T-helper 2 cell treated with Interferon-gamma antibody and Interleukin-4, amounts not matched to agents 5 μg/mL and 100 μg/mL, for 36 hours (primary cell): ENCODE data around the gene CSRNP3.

Experiments used
- DNase-seq: peaks from one replicate; pipeline ENCODE4 v3.0.0; 2021; ENCODE audit warnings: low spot score
- H3K27ac Mint-ChIP-seq: one replicate; pipeline ENCODE4 v1.8.0; 2021; ENCODE audit warnings: mild to moderate bottlenecking, mixed read lengths
- H3K27me3 Mint-ChIP-seq: one replicate; pipeline ENCODE4 v1.8.0; 2021; ENCODE audit warnings: low read depth, mixed read lengths
- H3K36me3 Mint-ChIP-seq: one replicate; pipeline ENCODE4 v1.8.0; 2021; ENCODE audit warnings: low read depth, mixed read lengths
- H3K4me1 Mint-ChIP-seq: one replicate; pipeline ENCODE4 v1.8.0; 2021; ENCODE audit warnings: low read depth, mixed read lengths
- H3K4me3 Mint-ChIP-seq: one replicate; pipeline ENCODE4 v1.8.0; 2022; ENCODE audit warnings: mild to moderate bottlenecking, moderate library complexity, mixed read lengths
- H3K9me3 Mint-ChIP-seq: one replicate; pipeline ENCODE4 v1.8.0; 2021; ENCODE audit warnings: mixed read lengths

CSRNP3 gene

DNA sequence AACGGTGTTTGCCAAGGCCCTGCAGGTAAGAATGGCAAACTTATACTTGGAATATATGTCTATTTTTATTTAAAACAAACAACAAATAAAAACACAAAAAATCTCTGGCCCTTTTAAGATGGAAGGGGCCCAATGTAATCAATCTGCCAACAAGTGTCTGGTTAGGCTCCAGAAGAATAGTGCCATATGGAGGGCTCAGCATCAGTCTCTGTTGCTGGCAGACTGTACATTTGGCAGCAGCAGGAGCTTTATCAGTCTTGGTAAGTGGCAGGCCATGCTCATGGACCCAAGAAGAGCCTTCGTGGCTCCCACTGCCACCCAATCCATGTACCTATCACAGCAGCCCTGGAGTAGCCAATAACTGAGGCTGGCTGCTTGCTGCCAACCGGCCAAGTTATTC is 223.4 kb downstream of the CSRNP3 start:
- Mint-ChIP-seq H3K27me3 (peaks cover 13% of the 10 kb centered on the region), H3K36me3 (no peaks in the 10 kb centered on the region), H3K9me3 (no peaks in the 10 kb centered on the region), H3K4me1 (no peaks in the 10 kb centered on the region), H3K4me3 (no peak overlapping the region), H3K27ac (no peak overlapping the region)
- no peak for DNase-seq

DNA sequence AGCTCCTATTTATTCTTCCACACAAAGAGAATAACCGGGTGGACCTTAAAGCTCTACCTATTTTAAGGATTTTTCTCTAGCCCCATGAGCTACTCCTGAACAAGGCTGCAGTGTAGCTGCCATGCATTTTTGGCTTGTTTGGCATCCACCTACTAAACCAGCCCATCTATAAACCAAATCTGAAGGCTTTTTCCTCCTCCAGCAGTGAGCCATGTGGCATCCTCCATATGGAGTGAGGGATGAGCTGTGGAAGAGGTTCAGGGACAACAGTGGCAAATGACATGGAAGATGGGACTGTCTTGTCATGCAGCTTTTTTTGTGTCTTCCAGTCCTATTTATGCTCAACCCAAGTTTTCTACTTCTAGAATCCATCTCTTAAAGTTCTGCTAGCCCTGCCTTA is 224.3 kb downstream of the CSRNP3 start:
- no peak for DNase-seq
- no peaks in the 10 kb centered on the region for H3K36me3 Mint-ChIP-seq
- no peak overlapping the region for H3K27ac Mint-ChIP-seq
- H3K4me1 Mint-ChIP-seq, result no peaks in the 10 kb centered on the region
- peaks cover 19% of the 10 kb centered on the region for H3K27me3 Mint-ChIP-seq
- H3K9me3 Mint-ChIP-seq, result no peaks in the 10 kb centered on the region
- no peak overlapping the region for H3K4me3 Mint-ChIP-seq

DNA sequence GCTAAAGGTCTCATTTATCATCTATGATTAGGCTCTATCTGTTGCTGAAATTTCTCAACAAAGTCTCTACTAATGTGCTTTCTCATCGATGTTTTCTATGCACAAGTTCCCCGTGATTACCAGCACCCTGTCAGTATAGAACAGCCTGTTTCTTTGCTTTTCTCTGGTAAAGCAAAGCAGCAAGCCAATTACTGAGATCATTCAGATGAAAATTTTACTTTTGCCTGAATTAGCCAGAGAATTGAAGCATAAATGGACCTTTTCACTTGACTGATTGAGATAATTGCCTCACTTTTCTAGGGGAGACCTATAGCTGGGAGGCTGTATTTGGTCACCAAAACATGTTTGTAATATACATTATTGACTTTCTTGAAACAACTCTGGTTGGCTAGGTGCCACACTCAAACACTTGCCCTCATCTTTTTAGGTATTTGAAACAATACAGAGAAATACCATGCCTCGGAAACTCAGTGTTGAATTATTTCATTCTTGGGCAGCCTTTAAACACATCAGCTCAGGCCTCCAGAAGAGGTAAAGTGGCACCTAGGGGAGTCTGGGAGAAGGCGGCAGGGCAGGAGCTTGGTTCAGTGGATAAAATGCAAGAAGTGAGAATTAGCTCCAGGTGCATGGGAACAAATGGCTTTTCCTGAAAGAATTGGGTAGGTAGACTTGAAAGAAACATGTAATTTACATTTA is 228.4 kb downstream of the CSRNP3 start:
- Mint-ChIP-seq H3K27ac (no peak overlapping the region), H3K4me3 (no peak overlapping the region), H3K36me3 (no peaks in the 10 kb centered on the region), H3K27me3 (peaks cover 21% of the 10 kb centered on the region), H3K4me1 (no peaks in the 10 kb centered on the region), H3K9me3 (no peaks in the 10 kb centered on the region)
- no peak for DNase-seq

DNA sequence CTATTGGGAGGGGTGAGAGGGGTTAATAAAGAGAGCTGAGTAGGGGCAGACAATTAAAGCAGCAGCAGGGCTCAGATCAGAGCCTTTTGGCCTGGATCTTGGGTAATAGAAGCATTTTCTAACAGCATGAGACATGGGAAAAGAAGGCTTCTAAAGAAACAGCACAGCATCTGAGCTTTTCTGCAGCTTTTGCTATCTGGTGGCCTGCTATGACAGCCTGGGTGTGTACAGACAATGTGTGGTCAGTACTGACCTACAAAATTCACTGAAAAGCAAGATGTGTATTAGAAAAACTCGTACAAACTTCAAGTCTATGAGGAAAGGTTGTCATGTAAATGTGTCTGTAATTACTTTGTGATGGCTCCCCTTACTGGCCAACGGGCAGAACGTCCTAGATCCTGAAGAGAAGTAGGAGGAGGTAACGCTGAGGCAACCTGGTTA is 229.0 kb downstream of the CSRNP3 start:
- Mint-ChIP-seq H3K27me3 (peaks cover 21% of the 10 kb centered on the region), H3K9me3 (no peaks in the 10 kb centered on the region), H3K4me1 (no peaks in the 10 kb centered on the region), H3K4me3 (no peak overlapping the region), H3K27ac (no peak overlapping the region), H3K36me3 (no peaks in the 10 kb centered on the region)
- no peak for DNase-seq

DNA sequence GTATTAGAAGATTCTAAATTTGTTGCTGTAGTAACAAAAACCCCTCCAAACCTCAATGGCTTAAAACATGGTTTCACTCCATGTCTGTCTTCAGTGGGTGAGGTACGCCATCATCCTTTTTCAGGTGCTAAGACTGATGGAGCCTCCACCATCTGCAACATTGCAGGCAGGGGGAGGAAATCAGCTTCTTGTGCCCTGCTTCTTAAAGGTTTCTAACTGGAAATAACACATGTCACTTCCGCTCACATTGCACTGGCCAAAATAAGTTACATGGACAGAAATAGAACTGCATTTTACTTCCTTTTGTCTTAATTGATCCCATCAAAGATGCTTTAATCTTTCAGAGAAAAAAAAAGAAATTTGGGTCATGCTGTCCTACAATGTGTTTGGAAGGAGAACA is 230.4 kb downstream of the CSRNP3 start:
- Mint-ChIP-seq H3K4me1 (no peaks in the 10 kb centered on the region), H3K9me3 (no peaks in the 10 kb centered on the region), H3K36me3 (no peaks in the 10 kb centered on the region), H3K27me3 (peaks cover 23% of the 10 kb centered on the region), H3K4me3 (no peak overlapping the region), H3K27ac (no peak overlapping the region)
- DNase-seq, result no peak

DNA sequence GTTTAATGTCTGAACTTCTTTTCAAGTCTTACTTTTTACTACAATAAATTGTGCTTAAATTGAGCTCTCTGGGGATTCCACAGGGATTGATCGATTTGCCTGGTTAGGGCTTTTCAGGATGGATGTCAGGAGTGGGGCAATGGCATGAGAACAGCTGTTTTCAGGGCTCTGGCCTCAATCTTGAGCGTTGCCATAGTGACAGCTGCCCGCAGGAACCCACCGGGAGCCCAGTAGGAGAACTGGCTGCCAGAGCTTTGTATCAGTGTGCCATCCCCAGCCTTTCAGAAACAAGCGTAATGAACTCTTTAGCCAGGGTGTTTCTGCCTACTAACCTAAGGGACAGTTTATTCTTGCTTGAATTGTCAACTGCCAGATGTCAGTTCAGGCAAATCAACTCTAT is 231.0 kb downstream of the CSRNP3 start:
- no peak for DNase-seq
- Mint-ChIP-seq H3K27me3 (peaks cover 23% of the 10 kb centered on the region), H3K36me3 (no peaks in the 10 kb centered on the region), H3K9me3 (no peaks in the 10 kb centered on the region), H3K4me1 (no peaks in the 10 kb centered on the region), H3K4me3 (no peak overlapping the region), H3K27ac (no peak overlapping the region)

DNA sequence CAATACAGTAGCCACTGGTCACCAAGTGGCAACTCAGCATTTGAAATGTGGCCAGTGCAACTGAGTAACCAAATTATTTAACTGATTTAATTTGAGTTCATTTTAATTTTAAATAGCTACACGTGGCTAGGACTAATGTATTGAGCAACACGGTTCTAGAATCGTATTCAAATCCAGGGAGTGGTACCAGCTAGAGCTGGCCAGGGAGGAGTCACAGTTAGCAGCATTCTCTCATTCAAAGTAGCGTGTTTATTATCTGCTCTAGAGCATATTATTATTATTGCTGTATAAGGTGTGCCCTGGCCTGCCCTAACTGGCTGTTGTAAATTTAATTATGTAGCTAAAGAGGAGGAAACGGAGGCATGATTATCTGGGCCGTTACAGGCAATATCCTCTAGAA is 231.6 kb downstream of the CSRNP3 start:
- H3K27ac Mint-ChIP-seq, result no peak overlapping the region
- H3K9me3 Mint-ChIP-seq, result no peaks in the 10 kb centered on the region
- H3K36me3 Mint-ChIP-seq, result no peaks in the 10 kb centered on the region
- H3K4me3 Mint-ChIP-seq, result no peak overlapping the region
- H3K4me1 Mint-ChIP-seq, result no peaks in the 10 kb centered on the region
- no peak for DNase-seq
- peaks cover 25% of the 10 kb centered on the region for H3K27me3 Mint-ChIP-seq

DNA sequence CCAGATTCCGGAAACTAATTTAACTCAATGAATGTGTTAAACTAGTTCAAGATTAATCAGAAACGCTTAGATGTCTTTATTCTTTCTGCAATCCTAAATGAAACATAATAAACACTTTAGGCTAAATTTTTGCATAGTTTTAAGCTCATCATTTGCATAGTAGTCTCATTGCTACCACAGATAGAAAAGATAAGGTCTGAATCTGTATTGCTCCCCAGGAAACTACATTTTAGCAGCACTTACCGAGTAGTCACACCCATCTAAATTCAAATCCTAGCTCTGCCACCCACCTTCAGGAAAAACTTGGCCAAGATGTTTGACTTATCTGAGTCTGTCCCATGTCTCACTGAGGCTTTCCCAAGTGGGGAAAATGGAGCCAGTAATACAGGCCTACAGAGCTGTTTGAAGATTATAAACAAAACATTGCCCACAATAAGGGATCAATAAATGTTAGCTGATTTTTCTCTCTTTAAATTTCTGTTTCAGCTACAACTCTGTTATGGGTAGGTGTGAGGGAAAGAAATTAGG is 237.5 kb downstream of the CSRNP3 start:
- Mint-ChIP-seq H3K4me3 (no peak overlapping the region), H3K27ac (no peak overlapping the region), H3K36me3 (no peaks in the 10 kb centered on the region), H3K9me3 (no peaks in the 10 kb centered on the region), H3K27me3 (peaks cover 4% of the 10 kb centered on the region), H3K4me1 (no peaks in the 10 kb centered on the region)
- DNase-seq, result no peak

DNA sequence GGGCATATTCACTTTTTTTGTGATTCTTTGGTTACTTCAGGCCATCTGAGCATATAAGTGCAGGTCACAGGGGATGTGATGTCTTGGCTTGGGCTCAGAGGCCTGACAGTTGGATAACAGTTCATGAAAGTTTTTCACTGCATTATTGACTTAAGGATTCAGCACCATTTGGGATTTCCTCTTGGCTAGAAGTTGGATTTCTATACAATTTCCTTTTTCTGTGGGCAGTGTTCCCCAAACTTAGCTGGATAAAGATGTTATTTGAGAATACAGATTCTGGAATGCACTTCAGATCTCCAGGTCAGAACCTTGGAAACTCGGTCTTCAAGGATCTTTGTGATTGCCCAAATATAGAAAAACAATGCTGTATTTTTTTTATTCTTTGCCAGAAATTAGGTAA is 246.6 kb downstream of the CSRNP3 start:
- H3K36me3 Mint-ChIP-seq, result no peaks in the 10 kb centered on the region
- no peak overlapping the region for H3K27ac Mint-ChIP-seq
- H3K9me3 Mint-ChIP-seq, result no peaks in the 10 kb centered on the region
- H3K4me1 Mint-ChIP-seq, result no peaks in the 10 kb centered on the region
- H3K27me3 Mint-ChIP-seq, result peaks cover 4% of the 10 kb centered on the region
- DNase-seq, result no peak
- H3K4me3 Mint-ChIP-seq, result no peak overlapping the region

DNA sequence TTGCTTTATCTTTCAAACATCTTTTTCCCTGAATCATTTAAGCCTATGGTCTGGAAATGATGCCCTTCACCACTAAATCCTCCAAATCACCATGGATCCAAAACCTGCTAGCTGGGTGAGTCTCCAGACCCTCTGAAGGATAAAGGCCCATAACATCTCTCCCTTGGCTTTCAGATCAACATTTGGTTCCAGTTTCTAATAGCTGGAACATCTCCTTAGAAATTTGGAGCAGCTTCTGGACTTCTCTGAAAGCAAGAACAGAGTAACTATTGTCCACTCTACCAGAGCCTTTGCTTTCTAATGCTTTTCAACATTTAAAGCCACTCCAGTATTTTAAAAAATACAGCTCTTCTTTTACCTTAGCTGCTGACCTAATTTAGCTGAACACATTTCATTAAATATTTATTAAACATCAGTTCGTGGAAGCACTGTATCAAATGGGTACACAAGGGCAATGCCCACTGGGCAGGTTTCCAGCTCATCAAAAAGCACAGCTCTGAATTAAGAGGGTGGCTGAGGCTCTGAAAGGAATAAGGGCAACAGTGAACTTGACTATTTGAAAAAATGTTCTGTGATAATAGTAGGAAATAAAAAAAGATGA is 249.2 kb downstream of the CSRNP3 start:
- Mint-ChIP-seq H3K4me1 (no peaks in the 10 kb centered on the region), H3K27me3 (peaks cover 4% of the 10 kb centered on the region), H3K9me3 (no peaks in the 10 kb centered on the region), H3K27ac (no peak overlapping the region), H3K36me3 (no peaks in the 10 kb centered on the region), H3K4me3 (no peak overlapping the region)
- no peak for DNase-seq

DNA sequence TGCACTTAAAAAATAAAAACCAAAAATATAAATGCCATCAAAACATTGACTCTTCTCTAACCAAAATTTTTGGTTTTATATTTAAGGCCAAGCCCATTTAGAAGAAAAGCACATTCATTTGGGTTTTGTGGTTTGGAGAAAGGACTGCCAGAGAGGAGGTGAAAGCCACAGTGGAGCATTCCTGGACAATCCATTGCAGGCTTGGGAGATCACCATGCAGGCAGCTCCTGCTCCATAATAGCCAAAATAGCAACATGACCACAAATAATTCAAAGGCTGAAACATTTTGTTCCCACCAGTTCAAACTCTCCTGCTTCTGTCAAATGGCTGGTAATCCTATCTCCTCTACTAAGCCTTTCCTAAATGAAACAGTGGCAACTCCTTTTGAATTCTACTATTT is 251.0 kb downstream of the CSRNP3 start:
- no peak overlapping the region for H3K27ac Mint-ChIP-seq
- H3K9me3 Mint-ChIP-seq, result no peaks in the 10 kb centered on the region
- no peak overlapping the region for H3K4me3 Mint-ChIP-seq
- no peaks in the 10 kb centered on the region for H3K4me1 Mint-ChIP-seq
- H3K36me3 Mint-ChIP-seq, result no peaks in the 10 kb centered on the region
- peaks cover 6% of the 10 kb centered on the region for H3K27me3 Mint-ChIP-seq
- no peak for DNase-seq

DNA sequence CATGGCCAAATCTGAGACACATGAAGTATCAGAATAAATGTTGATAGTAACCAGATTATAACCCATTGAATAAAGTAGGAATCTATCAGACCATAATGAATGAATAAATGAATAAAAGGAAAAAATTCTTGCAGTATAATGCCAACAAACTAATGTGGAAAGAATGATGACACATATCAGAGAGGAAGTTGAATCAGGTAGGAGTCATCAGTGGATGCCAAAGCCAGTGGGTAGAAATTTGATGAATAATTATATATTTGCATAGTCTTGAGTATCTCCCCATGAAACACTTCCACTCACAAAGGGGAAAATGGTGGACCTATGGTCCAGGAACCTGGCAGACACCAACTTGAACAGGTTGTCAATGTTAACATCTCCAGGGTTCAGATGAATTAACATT is 255.9 kb downstream of the CSRNP3 start:
- H3K27me3 Mint-ChIP-seq, result peaks cover 9% of the 10 kb centered on the region
- no peak overlapping the region for H3K27ac Mint-ChIP-seq
- H3K4me1 Mint-ChIP-seq, result no peaks in the 10 kb centered on the region
- H3K4me3 Mint-ChIP-seq, result no peak overlapping the region
- H3K9me3 Mint-ChIP-seq, result no peaks in the 10 kb centered on the region
- DNase-seq, result no peak
- no peaks in the 10 kb centered on the region for H3K36me3 Mint-ChIP-seq
